NCI-H1436 (cell line): ENCODE results near the gene NXPE4.

Experiments used
- DNase-seq: peaks from one replicate; lab custom pipeline; 2025; lab: John Stamatoyannopoulos, UW

The NXPE4 gene

DNA sequence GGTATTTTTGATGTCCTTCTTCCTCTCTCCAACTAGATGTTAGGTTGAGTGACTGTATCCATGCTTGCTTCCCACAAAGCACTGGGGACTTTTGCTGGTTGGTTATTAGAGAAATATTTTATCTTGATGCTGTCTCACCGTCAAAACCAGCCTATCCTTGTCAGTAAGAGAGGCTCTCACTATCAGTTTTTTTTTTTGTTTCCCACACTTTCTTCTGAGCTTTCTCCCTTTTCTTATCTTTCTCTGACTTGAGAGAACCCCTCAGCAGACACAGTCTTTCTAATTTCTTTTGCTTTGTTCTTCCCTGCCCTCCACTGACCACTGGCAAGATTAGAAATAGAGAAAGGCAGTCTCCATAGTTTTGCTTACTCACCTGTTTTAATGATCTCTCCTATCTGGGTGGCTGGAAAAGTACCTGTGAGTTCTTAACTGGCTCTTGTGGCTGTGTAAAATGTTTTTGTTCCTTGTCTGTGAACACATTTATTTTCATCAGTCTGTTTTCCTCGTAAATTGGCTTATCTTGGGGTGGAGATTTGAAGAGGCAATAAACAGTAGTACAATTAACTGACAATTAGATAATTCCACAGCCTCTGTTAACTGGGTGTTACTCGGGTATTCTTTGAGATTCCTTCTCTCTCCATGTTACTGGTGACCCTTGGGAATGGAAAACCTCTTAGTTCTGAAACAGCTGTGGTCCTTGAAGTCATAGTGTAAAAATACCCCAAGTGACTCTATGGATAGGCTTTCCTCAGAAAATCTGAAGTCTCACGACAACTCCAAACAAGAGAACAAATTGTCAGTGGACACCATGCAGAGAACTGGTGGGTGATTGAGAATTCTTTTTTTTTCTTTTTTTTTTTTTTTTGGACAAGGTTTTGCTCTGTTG lies 35.9 kb downstream of the NXPE4 start, which contains the start of gene NXPE1:
NXPE1 (minus strand) TSS at position 457 of the 886 bp plus-strand sequence. CDS start 8,680 bp downstream, outside the sequence.
- no peak for DNase-seq

DNA sequence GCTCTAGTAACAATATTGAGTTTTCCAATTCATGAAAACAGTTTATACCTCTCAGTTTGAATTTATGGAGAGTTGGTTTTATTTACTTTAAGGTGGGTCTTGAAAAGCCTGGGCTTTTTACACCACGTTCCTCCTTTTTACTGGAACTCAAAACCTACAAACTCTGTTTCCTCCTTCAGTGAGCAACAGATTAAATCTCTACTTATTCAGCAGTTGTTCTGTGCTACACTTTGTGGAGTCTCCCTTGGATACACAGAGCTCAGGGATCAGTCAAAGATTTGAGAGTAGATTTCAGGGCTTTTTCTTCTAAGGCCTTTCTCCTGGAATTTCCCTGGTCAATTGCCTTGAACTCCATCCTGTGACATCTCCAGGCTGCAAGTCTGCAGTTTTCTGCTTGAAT lies 39.5 kb downstream of the NXPE4 start:
- DNase-seq = no peak

DNA sequence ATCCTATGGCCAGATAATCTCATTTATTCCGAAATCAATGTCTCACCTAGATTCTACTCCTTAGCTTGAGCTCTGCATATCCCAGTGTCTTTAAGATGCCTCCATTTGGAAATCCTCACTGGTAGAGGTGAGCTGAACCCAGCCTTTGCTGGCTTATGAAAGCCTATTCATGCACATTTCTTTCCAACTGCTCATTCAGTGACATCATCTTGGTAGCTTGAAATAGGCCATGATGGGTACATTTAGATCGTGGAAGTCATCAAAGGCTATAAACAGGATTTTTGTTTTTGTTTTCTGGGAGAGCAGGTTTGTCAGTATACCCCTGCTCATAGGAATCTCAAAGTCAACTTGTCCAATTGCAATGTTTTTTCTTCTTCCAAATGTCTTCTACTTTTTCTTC lies 41.9 kb downstream of the NXPE4 start:
- no peak for DNase-seq

DNA sequence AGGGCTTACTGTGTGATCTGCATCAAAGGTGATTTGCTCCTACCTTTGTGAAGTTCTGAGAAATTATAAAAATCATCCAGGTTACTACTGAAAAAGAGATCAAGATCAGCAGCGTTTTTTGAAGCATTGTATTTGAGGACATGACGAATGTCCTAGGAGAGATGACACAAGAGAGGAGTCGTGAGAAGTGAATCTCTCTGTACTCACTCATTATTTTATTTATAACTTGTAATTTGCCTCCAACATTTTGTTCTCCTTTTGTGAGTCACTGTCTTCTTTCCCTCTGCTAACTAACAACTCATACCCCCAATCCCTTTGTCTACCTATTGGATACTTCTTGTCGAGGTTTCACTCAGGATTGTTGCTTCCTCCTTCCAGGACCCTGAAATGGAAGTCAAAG lies 44.5 kb downstream of the NXPE4 start:
- DNase-seq = no peak

DNA sequence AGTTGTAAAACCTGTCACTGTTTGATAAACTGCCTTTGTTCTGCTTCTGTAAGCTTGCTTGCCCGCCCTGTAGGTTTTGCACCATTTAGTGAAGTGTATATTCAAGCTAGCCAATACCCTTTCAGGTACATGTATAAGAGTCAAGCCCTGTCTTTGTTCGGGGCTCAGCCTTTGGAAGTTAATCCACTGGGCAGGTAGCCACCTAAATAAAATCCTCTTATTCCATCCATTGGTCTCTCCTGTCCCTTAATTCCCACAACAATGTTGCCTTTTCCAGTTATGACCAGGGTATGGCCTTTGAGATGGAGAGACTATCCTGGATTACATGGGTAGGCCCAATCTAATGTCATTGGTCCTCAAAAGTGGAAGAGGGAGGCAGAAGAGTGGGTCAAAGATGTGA lies 69.9 kb downstream of the NXPE4 start:
- DNase-seq = no peak

DNA sequence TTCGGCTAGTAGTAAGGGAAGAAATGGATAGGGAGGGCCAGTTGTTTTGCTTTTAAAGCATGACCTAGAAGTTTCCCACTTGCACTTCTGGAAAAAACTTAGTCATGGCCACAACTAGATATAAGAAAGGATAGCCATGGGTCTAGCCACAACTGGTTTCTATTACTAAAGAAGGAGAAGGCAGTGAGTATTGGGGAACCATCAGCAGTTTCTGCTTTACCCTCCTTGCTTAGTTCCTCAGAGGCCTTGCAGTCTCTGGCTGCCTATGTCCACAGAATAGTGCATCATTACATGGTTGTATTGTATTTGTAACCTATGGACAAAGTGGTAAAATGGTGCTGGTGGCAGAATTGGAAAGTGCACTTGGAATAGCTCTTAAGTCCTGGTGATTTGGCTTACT lies 71.5 kb downstream of the NXPE4 start:
- no peak for DNase-seq

DNA sequence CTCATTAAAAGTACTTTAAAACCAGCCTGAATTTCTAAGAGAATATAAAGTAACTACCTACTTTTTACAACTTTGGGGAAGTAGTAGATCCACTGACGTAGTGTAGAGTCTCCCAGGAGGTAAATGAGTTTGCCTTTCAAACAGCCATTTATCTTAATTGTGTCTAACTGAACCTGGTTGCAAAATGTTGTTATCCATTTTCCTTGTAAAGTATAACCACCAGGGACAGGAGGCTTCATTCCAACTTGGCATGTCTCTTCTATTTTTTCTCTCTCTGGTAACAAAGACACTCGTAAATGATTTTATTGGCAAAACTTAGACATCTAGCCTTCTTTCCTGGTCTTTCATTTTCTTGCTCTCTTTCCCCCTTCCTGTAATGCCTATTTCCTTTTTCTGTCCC lies 72.8 kb downstream of the NXPE4 start:
- DNase-seq = no peak
